Gastroesophageal sphincter (tissue), 3 donors: ENCODE measurements around the gene NR2E1.

Experiments used
- CTCF ChIP-seq, 4 experiments: fragments of 200-600 bp in 2 of 4; fragments of 450-650 bp in 2 of 4; sonication (generic) in 1 of 4; IDR thresholded peaks; one replicate each; pipeline ENCODE4 v1.5.1; 2017 to 2019; ENCODE audit warnings: antibody characterized with exemption in 4 of 4, mild to moderate bottlenecking in 2 of 4, moderate library complexity in 2 of 4
- EP300 ChIP-seq: sonication (generic); formaldehyde crosslinking; IDR thresholded peaks from one replicate; pipeline ENCODE4 v1.6.1; 2017; ENCODE audit warnings: antibody characterized with exemption, mild to moderate bottlenecking
- POLR2A ChIP-seq, 2 donors: fragments of 450-650 bp; IDR thresholded peaks; one replicate each; pipeline ENCODE4 v1.6.1; 2017; ENCODE audit warnings: antibody characterized with exemption in 2 of 2, mild to moderate bottlenecking in 2 of 2, moderate library complexity in 1 of 2
- POLR2AphosphoS5 ChIP-seq: sonication (generic); formaldehyde crosslinking; IDR thresholded peaks from one replicate; pipeline ENCODE4 v1.6.1; 2017; ENCODE audit warnings: antibody characterized with exemption

- no peak for TF ChIP-seq CTCF (IDR thresholded peaks at IDR 0.05)
- TF ChIP-seq POLR2AphosphoS5 = no peak
- no peak for TF ChIP-seq POLR2A (IDR thresholded peaks at IDR 0.05)
- no peak for TF ChIP-seq EP300
These were observed 38.8 kb upstream of the NR2E1 start for GRCh38 chr6:108127056-108127455.
